LNCaP clone FGC (cell line): ENCODE measurements around the gene HHATL.

Source experiments
- DNase-seq: peaks from one replicate; pipeline ENCODE4 v3.0.0-alpha.2; 2011; ENCODE audit warnings: low read depth
- H3K4me3 ChIP-seq: 2 replicates; pipeline ENCODE4 v1.5.1; 2011; ENCODE audit warnings: mild to moderate bottlenecking, low read depth, low read length, control low read depth
- TF ChIP-seq, protein P1 (sequence below): IDR thresholded peaks from 2 replicates; pipeline ENCODE4 v1.5.1; 2012; ENCODE audit warnings: mild to moderate bottlenecking; ENCODE audit not compliant: control insufficient read depth, insufficient read depth; ENCODE audit errors: extremely low read depth

HHATL gene

GRCh38 chr3:42649006-42649405 is 53.6 kb downstream of the HHATL start:
- TF ChIP-seq, protein P1, sequence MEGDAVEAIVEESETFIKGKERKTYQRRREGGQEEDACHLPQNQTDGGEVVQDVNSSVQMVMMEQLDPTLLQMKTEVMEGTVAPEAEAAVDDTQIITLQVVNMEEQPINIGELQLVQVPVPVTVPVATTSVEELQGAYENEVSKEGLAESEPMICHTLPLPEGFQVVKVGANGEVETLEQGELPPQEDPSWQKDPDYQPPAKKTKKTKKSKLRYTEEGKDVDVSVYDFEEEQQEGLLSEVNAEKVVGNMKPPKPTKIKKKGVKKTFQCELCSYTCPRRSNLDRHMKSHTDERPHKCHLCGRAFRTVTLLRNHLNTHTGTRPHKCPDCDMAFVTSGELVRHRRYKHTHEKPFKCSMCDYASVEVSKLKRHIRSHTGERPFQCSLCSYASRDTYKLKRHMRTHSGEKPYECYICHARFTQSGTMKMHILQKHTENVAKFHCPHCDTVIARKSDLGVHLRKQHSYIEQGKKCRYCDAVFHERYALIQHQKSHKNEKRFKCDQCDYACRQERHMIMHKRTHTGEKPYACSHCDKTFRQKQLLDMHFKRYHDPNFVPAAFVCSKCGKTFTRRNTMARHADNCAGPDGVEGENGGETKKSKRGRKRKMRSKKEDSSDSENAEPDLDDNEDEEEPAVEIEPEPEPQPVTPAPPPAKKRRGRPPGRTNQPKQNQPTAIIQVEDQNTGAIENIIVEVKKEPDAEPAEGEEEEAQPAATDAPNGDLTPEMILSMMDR = no peak
- no peak overlapping the region for H3K4me3 ChIP-seq
- DNase-seq = no peak

DNA sequence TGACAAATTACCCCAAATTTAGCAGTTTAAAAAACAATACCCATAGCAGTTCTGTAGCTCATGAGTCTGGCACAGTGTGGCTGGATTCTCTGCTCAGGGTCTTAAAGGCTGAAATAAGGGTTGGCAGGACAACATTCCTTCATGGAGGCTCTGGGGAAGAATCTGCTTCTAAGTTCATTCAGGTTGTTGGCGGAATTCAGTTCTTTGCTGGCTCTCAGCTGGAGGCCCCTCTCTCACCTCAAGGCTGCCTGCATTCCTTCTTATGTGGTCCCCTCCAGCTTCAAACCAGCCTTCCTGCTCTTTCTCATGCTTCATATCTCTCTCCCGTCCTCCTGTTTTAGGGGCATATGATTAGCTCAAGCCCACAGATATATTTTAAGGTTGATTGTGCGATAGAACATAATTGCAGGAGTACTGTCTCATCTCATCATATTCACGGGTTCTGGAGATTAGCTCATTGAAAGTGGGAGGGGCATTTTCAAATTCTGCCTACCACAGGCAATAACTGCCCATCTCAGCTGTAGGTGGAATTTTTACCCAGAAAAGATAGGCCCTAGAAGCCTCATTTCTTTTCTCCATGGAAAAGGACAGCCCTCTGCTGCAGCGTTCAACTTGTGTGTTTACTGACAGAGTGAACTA is 54.7 kb downstream of the HHATL start:
- H3K4me3 ChIP-seq = no peak overlapping the region
- TF ChIP-seq, protein P1 = no peak
- no peak for DNase-seq
